ENCODE results near the gene DNM3. TPM values are rescaled to one million over a fixed set of nuclear protein-coding genes. Genes with fewer than 3 reads are reported as not detected.

Gene DNM3
- total and polyA plus RNA-seq, 10 of the 15 experiments (the other 5 are each of a cell fraction or from before 2014, with no cell fraction given) = 0.03 to 1.5 (median 0.08) TPM; not detected in 3

DNA sequence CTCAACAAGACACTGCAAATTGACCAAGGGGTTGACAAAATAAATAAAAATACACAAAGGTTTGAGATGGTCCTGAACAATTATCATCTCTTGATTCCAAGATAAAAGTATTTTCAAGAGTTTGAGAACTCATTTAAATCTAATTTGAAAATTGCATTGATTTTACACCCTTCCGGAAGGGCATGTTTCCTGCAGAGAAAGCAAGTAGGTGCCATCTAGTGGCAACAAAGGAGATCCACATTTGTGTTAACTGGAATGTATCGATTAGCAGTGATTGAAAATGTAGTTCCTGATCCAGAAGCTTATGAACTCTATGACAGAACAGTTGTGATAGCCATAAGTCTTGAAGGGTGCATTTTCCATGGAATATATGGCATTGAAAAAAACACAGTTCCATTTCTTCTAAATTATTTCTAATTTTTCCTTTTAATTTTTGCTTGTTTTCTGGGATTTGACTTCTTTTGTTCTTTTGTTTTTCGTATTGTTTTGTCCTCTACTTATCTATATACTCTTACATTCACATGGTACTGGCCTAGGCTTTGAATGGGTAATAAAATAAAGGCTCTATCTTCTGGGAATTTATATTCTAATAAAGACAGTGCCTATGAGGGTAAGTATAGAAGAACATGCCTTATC, 143.7 kb downstream of the DNM3 start:
- Histone ChIP-seq H3K27ac (ENCODE audit: control insufficient read depth, insufficient read depth) (no peak overlapping the region), H3K9me3 (replicated peaks; ENCODE audit: control insufficient read depth, insufficient read depth, low read length) (no peaks in the 10 kb centered on the region), H3K4me3 (no peak overlapping the region), H3K36me3 (ENCODE audit: control insufficient read depth in 2 of 2, insufficient read depth in 2 of 2, low read length in 1 of 2) (no peaks in the 10 kb centered on the region), H3K27me3 (replicated peaks in 1 of 2; ENCODE audit: control insufficient read depth in 2 of 2, insufficient read depth in 2 of 2, low read length in 1 of 2) (no peaks in the 10 kb centered on the region; a peak in 1 of 4 replicates), H3K9ac (ENCODE audit: control insufficient read depth, insufficient read depth, low read length) (no peak overlapping the region), H4K20me1 (ENCODE audit: control insufficient read depth, insufficient read depth) (no peaks in the 10 kb centered on the region), H3K4me2 (ENCODE audit: control insufficient read depth, insufficient read depth) (no peak overlapping the region), H3K4me1 (ENCODE audit: control insufficient read depth, insufficient read depth, low read length) (no peaks in the 10 kb centered on the region), H2AFZ (ENCODE audit: control insufficient read depth, low read depth, low read length) (no peak overlapping the region), H3K79me2 (ENCODE audit: control insufficient read depth, insufficient read depth, low read length) (no peaks in the 10 kb centered on the region)
- TF ChIP-seq CTCF (IDR thresholded peaks at IDR 0.05 in 2 of 3, conservative IDR thresholded peaks at IDR 0.05 in 1 of 3; ENCODE audit: control insufficient read depth in 2 of 3, extremely low read depth in 1 of 3, insufficient read depth in 1 of 3, low read depth in 3 of 3, low read length in 3 of 3) (peak; percentile 71 to 77 (median 74)), SMC3 (IDR thresholded peaks at IDR 0.05; ENCODE audit: borderline replicate concordance, low read length) (peak; percentile 87), SMAD5 (IDR thresholded peaks at IDR 0.05; ENCODE audit: low read depth) (no peak), YBX1 (IDR thresholded peaks at IDR 0.05) (no peak), HSF1 (IDR thresholded peaks at IDR 0.05; ENCODE audit: low read depth, low read length) (no peak), CUX1 (IDR thresholded peaks at IDR 0.05; ENCODE audit: insufficient replicate concordance, low read depth, low read length) (peak; percentile 94), CHD2 (IDR thresholded peaks at IDR 0.05; ENCODE audit: borderline replicate concordance, low read depth, low read length) (no peak), RAD21 (IDR thresholded peaks at IDR 0.05; ENCODE audit: insufficient read depth, low read depth, low read length) (peak; percentile 76)
- CTCF ChIA-PET = interaction anchor here (0.7 to 14.3 kb wide), 29 partner anchors 8 to 904 kb away, joined by 3 to 322 read pairs (median 4); no protein-coding TSS in a partner anchor
- BruUV-seq (replicated peaks) = no TSS peak
- POLR2A ChIA-PET = interaction anchor here (1.0 kb wide), 1 partner anchor 181 kb away, joined by 3 read pairs; no protein-coding TSS in a partner anchor
- WGBS (ENCODE audit: insufficient coverage, insufficient replicate concordance, low lambda C conversion rate, missing lambda C conversion rate) = 21% methylated on average over 3 of the region's 3 CpGs
- peak; percentile 88 for ATAC-seq
- in situ Hi-C loops (cut with MboI) = loop anchor here (5.0 kb wide), 2 partner anchors 178 to 343 kb away; no protein-coding TSS in a partner anchor
- SMC1A ChIA-PET (ENCODE audit: uncharacterized antibody, unreplicated experiment) = interaction anchor here (0.7 to 9.3 kb wide), 11 partner anchors 13 to 534 kb away, joined by 3 to 142 read pairs (median 5); partner anchors contain the start of gene MYOCOS
- peak; percentile 97 for FAIRE-seq
- no peak for DNase-seq (ENCODE audit: low read depth, low spot score)
- RAD21 ChIA-PET (ENCODE audit: unreplicated experiment) = interaction anchor here (1.5 to 7.8 kb wide), 5 partner anchors 17 to 341 kb away, joined by 4 to 87 read pairs (median 15); no protein-coding TSS in a partner anchor
- intact Hi-C loops (cut with micrococcal nuclease; ENCODE audit: unreplicated experiment) = loop anchor here (1.0 to 2.0 kb wide), 2 partner anchors 184 to 330 kb away; no protein-coding TSS in a partner anchor

Measured in GM12878 (cell line).